H1 (cell line): ENCODE data around the gene LRP5. TPM values are rescaled to one million over a fixed set of nuclear protein-coding genes. Genes with fewer than 3 reads are reported as not detected.

Source experiments
- CTCF ChIA-PET: fragments of 300-600 bp; sonication (Branson Sonifier 250); formaldehyde crosslinking; loops from one replicate; lab custom pipeline; 2021; ENCODE audit not compliant: partially characterized antibody; lab: Charles Lee
- POLR2A ChIA-PET: fragments of 300-600 bp; sonication (Branson Sonifier 250); formaldehyde crosslinking; loops from one replicate; lab custom pipeline; 2021; ENCODE audit warnings: inconsistent platforms; ENCODE audit not compliant: partially characterized antibody; lab: Charles Lee
- DNase-seq, 2 experiments: peaks; one replicate each; pipeline versions ENCODE4 v3.0.0 to v3.0.0-alpha.2; 2010 to 2022; ENCODE audit warnings: low spot score in 2 of 2, low read depth in 1 of 2, mixed read lengths in 1 of 2
- FAIRE-seq: peaks from 2 replicates; lab custom pipeline; 2011; peaks lifted over from hg19 to GRCh38; lab: Jason Lieb, UNC
- H2AFZ ChIP-seq: 2 replicates; pipeline ENCODE4 v1.8.1; 2012; ENCODE audit warnings: low read length, inconsistent platforms
- H2AK5ac ChIP-seq: 2 replicates; pipeline ENCODE4 v1.6.1; 2013; ENCODE audit warnings: low read depth, low read length
- H2BK120ac ChIP-seq: replicated peaks from 2 replicates; pipeline ENCODE3; 2013; ENCODE audit warnings: low read depth, low read length, inconsistent platforms
- H2BK12ac ChIP-seq: 2 replicates; pipeline ENCODE4 v1.6.1; 2013; ENCODE audit warnings: low read depth, low read length
- H2BK15ac ChIP-seq: 2 replicates; pipeline ENCODE4 v1.6.1; 2013; ENCODE audit warnings: low read length
- H2BK20ac ChIP-seq: 2 replicates; pipeline ENCODE4 v1.6.1; 2013; ENCODE audit warnings: low read length
- H2BK5ac ChIP-seq: 2 replicates; pipeline ENCODE4 v1.6.1; 2013; ENCODE audit warnings: low read depth, low read length
- H3K14ac ChIP-seq: 2 replicates; pipeline ENCODE4 v1.6.1; 2013; ENCODE audit warnings: inconsistent platforms; ENCODE audit not compliant: insufficient read length
- H3K18ac ChIP-seq: 2 replicates; pipeline ENCODE4 v1.6.1; 2013; ENCODE audit warnings: low read length; ENCODE audit errors: extremely low read depth
- H3K23ac ChIP-seq: 2 replicates; pipeline ENCODE4 v1.6.1; 2013; ENCODE audit warnings: inconsistent platforms; ENCODE audit not compliant: insufficient read length
- H3K23me2 ChIP-seq: 2 replicates; pipeline ENCODE4 v1.6.1; 2013; ENCODE audit warnings: low read depth, low read length
- H3K27ac ChIP-seq: 2 replicates; pipeline ENCODE4 v1.6.1; 2011; ENCODE audit warnings: low read depth, low read length, inconsistent platforms
- H3K27me3 ChIP-seq, 4 experiments: replicated peaks in 1 of 4; 1 replicate in 1 of 4; 2 replicates in 3 of 4; pipeline versions ENCODE4 v1.6.1 to v1.8.1; 2011 to 2013; ENCODE audit warnings: low read length in 3 of 4, mild to moderate bottlenecking in 3 of 4, inconsistent platforms in 2 of 4, mixed read lengths in 2 of 4, moderate library complexity in 1 of 4; ENCODE audit not compliant: control insufficient read depth in 3 of 4, insufficient read depth in 3 of 4; ENCODE audit errors: extremely low read depth in 1 of 4
- H3K36me3 ChIP-seq, 4 experiments: 2 replicates each; pipeline versions ENCODE4 v1.6.1 to v1.8.1; 2011 to 2013; ENCODE audit warnings: mild to moderate bottlenecking in 4 of 4, low read length in 3 of 4, moderate library complexity in 2 of 4, control low read depth in 1 of 4, inconsistent platforms in 1 of 4; ENCODE audit not compliant: insufficient read depth in 4 of 4, control insufficient read depth in 2 of 4
- H3K4ac ChIP-seq: replicated peaks from 2 replicates; pipeline ENCODE3; 2013; ENCODE audit warnings: low read length, low read depth, mixed read lengths, inconsistent platforms; ENCODE audit not compliant: insufficient read length
- H3K4me1 ChIP-seq, 4 experiments: replicated peaks in 1 of 4; 1 replicate in 1 of 4; 2 replicates in 3 of 4; pipeline versions ENCODE4 v1.6.1 to v1.8.1; 2011 to 2013; ENCODE audit warnings: low read length in 3 of 4, inconsistent platforms in 2 of 4, mixed read lengths in 1 of 4; ENCODE audit not compliant: insufficient read depth in 4 of 4, control insufficient read depth in 3 of 4
- H3K4me2 ChIP-seq, 2 experiments: 2 replicates each; pipeline versions ENCODE4 v1.6.1 to v1.8.1; 2011 to 2013; ENCODE audit warnings: low read depth in 2 of 2, low read length in 2 of 2, control low read depth in 1 of 2, inconsistent platforms in 1 of 2, mild to moderate bottlenecking in 1 of 2; ENCODE audit not compliant: insufficient read depth in 1 of 2
- H3K4me3 ChIP-seq, 4 experiments: fragments of 200-600, 300-600 bp in 1 of 4; sonication (generic), shearing (Covaris generic), sonication (Bioruptor Twin) in 1 of 4; 2 replicates each; pipeline versions ENCODE4 v1.5.1 to v1.8.1; 2011 to 2016; ENCODE audit warnings: low read length in 4 of 4, low read depth in 3 of 4, control low read depth in 2 of 4, inconsistent platforms in 2 of 4, mild to moderate bottlenecking in 2 of 4, mixed read lengths in 1 of 4, moderate library complexity in 1 of 4; ENCODE audit not compliant: insufficient read depth in 2 of 4; ENCODE audit errors: extremely low read depth in 1 of 4
- H3K56ac ChIP-seq: replicated peaks from 2 replicates; pipeline ENCODE3; 2013; ENCODE audit warnings: low read depth, mild to moderate bottlenecking, mixed read lengths, low read length, inconsistent platforms; ENCODE audit not compliant: insufficient read length
- H3K79me1 ChIP-seq: 2 replicates; pipeline ENCODE4 v1.6.1; 2013; ENCODE audit warnings: low read depth, low read length, control low read depth
- H3K79me2 ChIP-seq, 2 experiments: 2 replicates each; pipeline versions ENCODE4 v1.6.1 to v1.8.1; 2012 to 2013; ENCODE audit warnings: low read length in 2 of 2, mild to moderate bottlenecking in 2 of 2, inconsistent platforms in 1 of 2; ENCODE audit not compliant: insufficient read depth in 2 of 2, control insufficient read depth in 1 of 2
- H3K9ac ChIP-seq, 4 experiments: replicated peaks in 1 of 4; 1 replicate in 1 of 4; 2 replicates in 3 of 4; pipeline versions ENCODE4 v1.6.1 to v1.8.1; 2011 to 2013; ENCODE audit warnings: low read depth in 3 of 4, low read length in 3 of 4, control low read depth in 2 of 4, mild to moderate bottlenecking in 2 of 4, moderate library complexity in 2 of 4, inconsistent platforms in 1 of 4; ENCODE audit errors: extremely low read depth in 1 of 4
- H3K9me3 ChIP-seq, 2 experiments: 2 replicates each; pipeline versions ENCODE4 v1.6.1 to v1.8.1; 2012 to 2013; ENCODE audit warnings: mild to moderate bottlenecking in 2 of 2, moderate library complexity in 2 of 2, control low read depth in 1 of 2, inconsistent platforms in 1 of 2, low read depth in 1 of 2, low read length in 1 of 2, mixed read lengths in 1 of 2; ENCODE audit not compliant: insufficient read depth in 2 of 2
- H4K20me1 ChIP-seq, 2 experiments: replicated peaks in 1 of 2; 2 replicates each; pipeline versions ENCODE3 to v1.8.1; 2011 to 2013; ENCODE audit warnings: inconsistent platforms in 2 of 2, low read length in 2 of 2, mild to moderate bottlenecking in 1 of 2; ENCODE audit not compliant: insufficient read depth in 2 of 2, control insufficient read depth in 1 of 2
- H4K5ac ChIP-seq: 2 replicates; pipeline ENCODE4 v1.6.1; 2013; ENCODE audit warnings: low read length, low read depth, mixed read lengths, inconsistent platforms; ENCODE audit not compliant: insufficient read length
- H4K8ac ChIP-seq: 2 replicates; pipeline ENCODE4 v1.8.0; 2013; ENCODE audit warnings: mild to moderate bottlenecking, moderate library complexity, low read length, inconsistent platforms; ENCODE audit not compliant: insufficient read depth; ENCODE audit errors: extremely low read depth
- H4K91ac ChIP-seq: replicated peaks from 2 replicates; pipeline ENCODE3; 2013; ENCODE audit warnings: low read length, mixed read lengths, inconsistent platforms; ENCODE audit not compliant: insufficient read length
- BACH1 ChIP-seq: IDR thresholded peaks from 2 replicates; pipeline ENCODE4 v1.6.1; 2012; ENCODE audit warnings: low read length, improper control_type of control experiment
- BCL11A ChIP-seq, 2 experiments: IDR thresholded peaks; one replicate each; pipeline ENCODE4 v1.6.1; 2011; ENCODE audit warnings: low read depth in 2 of 2, low read length in 2 of 2, mild to moderate bottlenecking in 2 of 2
- CBX5 ChIP-seq: fragments of 300-800, 300-1000 bp; sonication (generic); IDR thresholded peaks from 2 replicates; pipeline ENCODE4 v1.7.1; 2016; ENCODE audit warnings: antibody characterized with exemption, low read length, low read depth
- CHD2 ChIP-seq: IDR thresholded peaks from 2 replicates; pipeline ENCODE4 v1.6.1; 2012; ENCODE audit warnings: low read length, improper control_type of control experiment
- CTBP2 ChIP-seq: IDR thresholded peaks from 2 replicates; pipeline ENCODE4 v1.7.0; 2011; ENCODE audit warnings: borderline replicate concordance, mild to moderate bottlenecking, moderate library complexity, mixed read lengths, low read length; ENCODE audit not compliant: insufficient read depth, insufficient read length
- KDM4A ChIP-seq: IDR thresholded peaks from one replicate; pipeline ENCODE4 v1.7.1; 2012; ENCODE audit warnings: low read depth, mild to moderate bottlenecking, moderate library complexity, low read length, inconsistent platforms; ENCODE audit not compliant: severe bottlenecking
- KDM5A ChIP-seq: fragments of 200-600 bp; IDR thresholded peaks from 2 replicates; pipeline ENCODE4 v1.7.1; 2012; ENCODE audit warnings: mild to moderate bottlenecking, low read length, inconsistent platforms, mixed read lengths
- NRF1 ChIP-seq: IDR thresholded peaks from 2 replicates; pipeline ENCODE4 v1.6.1; 2011; ENCODE audit warnings: mild to moderate bottlenecking, low read depth, low read length, improper control_type of control experiment
- RBBP5 ChIP-seq: IDR thresholded peaks from 2 replicates; pipeline ENCODE4 v1.7.1; 2012; ENCODE audit warnings: low read depth, mild to moderate bottlenecking, inconsistent platforms, low read length, moderate library complexity, borderline replicate concordance
- RNF2 ChIP-seq: fragments of 200-900, 300-1000 bp; sonication (generic); IDR thresholded peaks from 2 replicates; pipeline ENCODE4 v1.7.1; 2016; ENCODE audit warnings: borderline replicate concordance, low read depth, mild to moderate bottlenecking, antibody characterized with exemption, low read length; ENCODE audit not compliant: poor library complexity, severe bottlenecking; ENCODE audit errors: missing control alignments
- ZNF274 ChIP-seq: IDR thresholded peaks from 2 replicates; pipeline ENCODE4 v1.7.0; 2012; ENCODE audit warnings: low read length, borderline replicate concordance; ENCODE audit errors: extremely low read depth
- WGBS, 2 experiments: shearing (Covaris generic) in 1 of 2; methylation state at CpG; one replicate each; pipeline versions ENCODE4 v1.1.6 to v1.1.7; 2013 to 2015; ENCODE audit warnings: low lambda C conversion rate in 2 of 2, mixed read lengths in 2 of 2, inconsistent platforms in 1 of 2, low coverage in 1 of 2, missing lambda C conversion rate in 1 of 2; ENCODE audit not compliant: insufficient replicate concordance in 2 of 2, insufficient coverage in 1 of 2, insufficient read length in 1 of 2; ENCODE audit errors: extremely low coverage in 1 of 2, missing lambda C conversion rate in 1 of 2; 5-methylcytosine and 5-hydroxymethylcytosine counted together
- polyA plus RNA-seq, 7 experiments: library from polyadenylated mRNA; depleted of rRNA in 3 of 7; stranded (reverse) in 5 of 7; unstranded in 2 of 7; fragments of >200 nt in 5 of 7; fragments of 200-250 nt in 2 of 7; gene quantifications; 1 replicate in 5 of 7; 2 replicates in 1 of 7; 4 replicates in 1 of 7; pipeline versions ENCODE4 v1.2.1 to v1.2.3, GENCODE V29; 2011 to 2013; ENCODE audit warnings: missing spikeins in 2 of 7, mixed read lengths in 2 of 7
- total RNA-seq: library from RNA; stranded (reverse); fragmentation: NEBNext Ultra II Directional; extraction: Animal tissue kit (Norgen Biotek cat#: 25700); gene quantifications from 2 replicates; pipeline ENCODE4 v1.2.1, GENCODE V29; 2021
- TF ChIP-seq, protein P1 (sequence below): IDR thresholded peaks from 2 replicates; pipeline ENCODE4 v1.6.1; 2011; ENCODE audit warnings: low read length, improper control_type of control experiment

LRP5 gene
- total and polyA plus RNA-seq, 2 of the 8 experiments (the other 6 are each of a cell fraction or from before 2014, with no cell fraction given) = 19.0 to 38.9 TPM

DNA sequence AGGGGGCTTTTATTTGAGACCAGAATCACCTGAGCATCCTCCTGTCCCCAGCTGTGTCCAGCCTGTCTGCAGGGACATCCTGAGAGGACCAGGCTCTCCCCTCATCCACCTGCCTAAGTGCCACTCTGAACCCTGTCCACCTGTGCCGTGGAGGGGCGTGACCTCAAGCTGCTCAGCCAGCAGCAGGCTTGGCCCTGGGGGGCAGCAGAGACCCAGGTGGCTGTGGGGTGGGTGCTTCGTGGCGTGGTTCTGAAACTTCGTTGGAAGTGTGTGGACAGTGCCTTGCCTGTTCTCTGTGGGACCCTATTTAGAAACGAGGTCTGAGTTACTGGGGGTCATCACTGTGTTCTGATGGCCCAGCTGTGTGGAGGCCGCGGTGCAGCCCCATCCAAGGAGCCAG is 72.7 kb downstream of the LRP5 start:
- Histone ChIP-seq H3K27ac (no peak overlapping the region), H3K27me3 (no peaks in the 10 kb centered on the region), H3K9me3 (peaks cover 6 to 12% of the 10 kb centered on the region in 2 experiments; a peak in 3 of 4 replicates), H2BK12ac (no peak overlapping the region), H3K4me2 (no peak overlapping the region), H3K79me2 (no peaks in the 10 kb centered on the region), H2BK120ac (no peak overlapping the region), H3K4me1 (no peaks in the 10 kb centered on the region), H3K4me3 (no peak overlapping the region), H3K79me1 (no peaks in the 10 kb centered on the region), H4K20me1 (peaks cover 0 to 4% of the 10 kb centered on the region in 2 experiments), H4K91ac (no peak overlapping the region), H2BK5ac (no peak overlapping the region; the same call in 1 of the 2 replicates), H3K23me2 (peaks cover 7% of the 10 kb centered on the region; the same call in 1 of the 2 replicates), H2BK20ac (no peak overlapping the region), H3K18ac (no peak overlapping the region), H3K36me3 (peaks cover 0 to 16% (median 13%) of the 10 kb centered on the region in 4 experiments; a peak in 7 of 8 replicates), H2AFZ (no peak overlapping the region), H2BK15ac (no peak overlapping the region), H4K5ac (no peak overlapping the region), H4K8ac (no peak overlapping the region), H3K23ac (no peak overlapping the region), H3K4ac (no peak overlapping the region), H3K9ac (no peak overlapping the region), H3K14ac (no peak overlapping the region), H3K56ac (no peak overlapping the region), H2AK5ac (no peak overlapping the region)
- FAIRE-seq = no peak
- 87% methylated on average over 7 of the region's 8 CpGs; no CpG with 5 or more reads in 1 of the 2 experiments for WGBS, 2 experiments
- ChIA-PET CTCF (interaction anchor here (0.6 to 4.6 kb wide), 18 partner anchors 9 to 459 kb away, joined by 3 to 19 read pairs (median 4); no protein-coding TSS in a partner anchor), POLR2A (no interaction called here)
- no peak for DNase-seq
- TF ChIP-seq BACH1 (no peak), ZNF274 (no peak), CHD2 (no peak), RBBP5 (no peak), CTBP2 (no peak), NRF1 (no peak), RNF2 (no peak), BCL11A (IDR thresholded peaks at IDR 0.05; ENCODE audit: low read depth in 2 of 2, low read length in 2 of 2) (no peak), KDM4A (no peak), KDM5A (no peak), CBX5 (no peak)
- TF ChIP-seq, protein P1, sequence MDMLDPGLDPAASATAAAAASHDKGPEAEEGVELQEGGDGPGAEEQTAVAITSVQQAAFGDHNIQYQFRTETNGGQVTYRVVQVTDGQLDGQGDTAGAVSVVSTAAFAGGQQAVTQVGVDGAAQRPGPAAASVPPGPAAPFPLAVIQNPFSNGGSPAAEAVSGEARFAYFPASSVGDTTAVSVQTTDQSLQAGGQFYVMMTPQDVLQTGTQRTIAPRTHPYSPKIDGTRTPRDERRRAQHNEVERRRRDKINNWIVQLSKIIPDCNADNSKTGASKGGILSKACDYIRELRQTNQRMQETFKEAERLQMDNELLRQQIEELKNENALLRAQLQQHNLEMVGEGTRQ = no peak
